OCI-LY3 (cell line): Measurements from ENCODE around the gene RHPN2.
"Not testable (repeated sequence)": the region's sequence is repeated elsewhere in the genome, so short reads cannot be mapped to it uniquely, and the experiment has no call there.

Source experiments
- CTCF ChIP-seq: fragments of 200-600, 300-600 bp; sonication (generic); IDR thresholded peaks from 2 replicates; pipeline ENCODE4 v1.5.1; 2014; ENCODE audit warnings: antibody characterized with exemption, low read length, low read depth
- EZH2phosphoT487 ChIP-seq: fragments of 200-600 bp; shearing (Covaris generic); IDR thresholded peaks from 2 replicates; pipeline ENCODE4 v1.6.1; 2018; ENCODE audit warnings: antibody characterized with exemption, mixed run types, low read depth

- TF ChIP-seq CTCF, EZH2phosphoT487: not testable (repeated sequence)
Measured at GRCh38 chr19:33036370-33037167, 28.1 kb downstream of the RHPN2 start.
